GM18520 (cell line): Measurements from ENCODE around the gene DOCK2.
"Not testable (repeated sequence)": the region's sequence is repeated elsewhere in the genome, so short reads cannot be mapped to it uniquely, and the experiment has no call there.

Experiments
- ATAC-seq: cut with Tn5 transposase; IDR thresholded peaks from one replicate; pipeline ENCODE4 v1.9.1; 2021; ENCODE audit not compliant: unreplicated experiment

The DOCK2 gene

DNA sequence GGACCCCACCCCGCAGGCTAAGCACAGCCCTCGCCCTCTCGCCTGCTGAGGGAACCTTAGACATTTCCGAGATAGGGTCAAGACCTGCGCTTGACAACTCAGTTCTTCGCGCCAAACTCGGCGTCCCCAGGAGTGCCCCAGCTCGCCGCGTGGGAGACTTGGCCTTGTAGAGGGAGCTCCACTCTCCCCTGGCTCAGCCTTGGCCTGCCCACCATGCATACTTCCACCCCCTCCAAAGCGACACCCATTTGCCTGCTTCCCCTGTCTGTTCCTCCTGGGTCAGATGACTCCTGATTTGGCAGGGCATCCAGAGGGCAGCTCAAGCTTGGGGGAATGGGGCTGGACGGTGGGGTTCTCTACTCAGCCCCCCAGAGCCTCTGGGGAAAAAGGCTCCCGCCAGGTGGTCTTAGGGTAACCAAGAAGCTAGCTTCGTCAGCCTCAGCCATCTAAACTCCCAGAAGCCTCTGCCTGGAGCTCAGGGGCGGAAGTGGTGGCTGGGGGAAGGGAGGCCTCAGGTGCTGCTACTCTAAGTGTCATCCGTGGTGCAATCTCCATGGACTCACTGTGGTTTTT lies 560 bp downstream of the DOCK2 start:
- ATAC-seq: peak; percentile 47

DNA sequence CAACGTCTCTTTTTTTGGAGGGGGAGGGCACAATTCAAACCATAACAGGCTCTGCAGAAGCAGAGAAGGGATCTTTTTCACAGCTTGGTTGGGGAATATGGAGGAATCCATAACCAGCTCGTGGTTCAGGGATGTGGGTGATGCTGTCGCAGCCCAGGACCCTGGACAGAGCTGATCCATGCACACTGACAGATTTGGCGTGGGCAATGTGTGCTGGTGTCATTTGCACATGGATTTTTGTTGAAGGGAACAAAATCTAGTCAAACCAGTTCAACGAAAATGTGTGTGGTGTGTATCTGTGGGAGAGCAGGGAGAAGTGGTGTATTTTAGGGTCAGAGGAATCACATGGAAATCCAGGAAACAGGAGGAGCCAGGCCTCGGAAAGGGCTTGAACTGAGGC lies 4.2 kb downstream of the DOCK2 start:
- no peak for ATAC-seq

DNA sequence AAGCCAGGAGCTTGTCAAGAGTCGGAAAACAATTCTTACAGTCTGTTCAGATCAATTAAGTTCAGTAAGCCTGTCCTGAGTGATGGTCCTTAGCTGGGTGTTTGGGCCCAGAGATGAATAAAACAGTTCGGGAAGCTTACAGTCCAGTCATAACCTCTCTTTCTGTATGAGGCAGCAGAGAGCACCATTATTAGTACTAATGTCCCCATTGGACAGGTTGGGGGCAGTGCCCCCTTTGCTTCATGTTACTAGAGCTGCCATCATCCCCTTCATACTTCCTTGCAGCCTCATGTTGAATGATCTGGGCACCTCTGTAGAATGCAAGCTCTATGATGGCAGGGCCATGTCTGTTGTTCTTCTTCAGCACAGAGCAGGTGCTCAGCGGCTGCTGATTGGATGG lies 9.8 kb downstream of the DOCK2 start:
- peak; percentile 28 for ATAC-seq

DNA sequence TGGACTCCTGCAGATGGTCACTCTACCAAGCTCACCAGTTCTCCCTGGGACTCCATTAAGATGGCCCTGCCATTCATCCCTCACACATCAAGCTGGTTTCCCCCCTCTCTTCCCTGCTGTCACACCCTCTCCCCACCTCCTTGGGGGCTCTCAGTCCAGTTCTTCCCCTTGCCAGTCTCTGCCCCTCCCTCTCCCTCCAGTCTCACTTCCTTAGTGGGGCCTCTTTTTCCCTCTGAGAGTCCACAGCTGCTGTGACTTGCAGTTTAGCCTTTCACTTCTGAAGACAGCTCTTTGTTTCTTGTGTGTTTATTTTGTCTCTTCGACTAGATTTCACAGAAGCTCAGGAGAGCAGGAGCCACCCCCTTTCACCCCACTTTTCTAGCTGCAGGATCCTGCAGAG lies 10.5 kb downstream of the DOCK2 start:
- ATAC-seq: no peak

DNA sequence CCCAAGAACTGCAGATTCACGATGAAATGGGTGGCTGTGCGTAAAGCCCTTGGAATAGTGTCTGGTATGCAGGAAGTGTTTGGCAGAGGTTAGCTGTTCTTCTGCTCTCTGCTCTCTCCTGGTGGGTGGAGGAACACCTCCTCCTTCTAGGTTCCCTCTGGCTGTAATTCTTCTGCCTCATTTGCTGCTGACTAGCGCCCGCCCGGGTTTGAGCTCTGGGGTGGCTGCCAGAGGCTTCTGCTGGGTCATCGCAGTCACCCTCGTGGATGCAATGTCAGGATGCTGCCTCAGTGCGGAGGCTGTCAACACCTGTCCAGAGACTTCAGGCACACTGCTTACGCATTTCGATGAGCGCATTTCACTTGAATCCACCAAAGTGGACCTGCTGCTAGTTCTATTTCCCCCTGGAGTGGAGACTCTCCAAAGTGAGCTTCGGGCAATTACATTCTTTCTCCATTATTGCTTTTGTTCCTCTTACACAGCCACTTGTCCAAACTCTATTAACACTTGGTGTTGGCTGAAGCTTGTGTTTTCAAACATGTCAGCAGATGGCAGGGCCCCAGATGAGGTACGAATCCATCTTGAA lies 11.7 kb downstream of the DOCK2 start:
- ATAC-seq: no peak

DNA sequence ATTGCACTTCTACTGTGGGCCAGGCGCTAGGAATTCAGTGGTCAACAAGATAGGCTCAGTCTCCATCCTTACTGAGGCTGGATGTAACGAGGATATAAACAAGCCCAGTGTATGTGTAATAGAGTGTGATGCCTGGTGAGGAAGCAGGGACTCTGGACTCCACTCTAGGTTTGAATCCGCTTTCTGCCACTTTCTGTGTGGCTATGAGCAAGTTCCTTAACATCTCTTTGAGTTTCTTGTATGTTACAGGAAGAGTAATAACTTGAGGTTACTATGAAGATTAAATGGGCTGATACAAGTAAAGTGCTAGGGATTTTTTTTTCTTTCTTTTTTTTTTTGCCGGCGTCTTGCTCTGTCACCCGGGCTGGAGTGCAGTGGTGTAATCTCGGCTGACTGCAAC lies 12.4 kb downstream of the DOCK2 start:
- ATAC-seq: no peak

DNA sequence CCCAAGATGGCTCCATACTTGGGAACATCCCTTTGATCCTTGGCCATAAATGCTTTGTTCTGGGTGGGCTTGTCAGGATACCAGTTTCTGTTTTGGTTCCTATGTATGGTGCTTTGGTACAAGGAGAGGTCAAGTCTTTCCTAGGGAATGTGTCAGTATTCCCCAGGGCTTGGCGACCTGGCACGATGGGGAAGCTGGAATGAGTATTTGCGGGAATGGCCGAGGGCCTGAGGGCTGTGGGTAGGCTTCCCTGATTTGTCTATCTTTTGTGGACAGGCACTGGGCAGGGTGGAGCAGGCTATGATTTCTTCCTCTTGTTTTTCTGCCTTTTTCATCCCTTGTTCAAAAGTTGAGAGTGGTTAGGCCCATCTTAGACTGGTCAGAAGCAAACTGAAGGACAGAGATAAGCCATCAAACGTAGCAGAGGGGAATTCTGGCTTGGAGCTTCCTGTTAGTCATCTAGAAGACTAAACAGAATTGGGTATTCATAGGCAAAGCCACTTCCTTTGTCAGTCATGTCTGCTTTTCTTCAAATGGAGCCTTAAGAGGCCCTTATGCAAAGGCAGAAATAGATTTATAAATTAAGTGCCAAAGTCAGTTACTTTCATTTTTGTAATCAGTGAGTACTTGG lies 13.7 kb downstream of the DOCK2 start:
- peak; percentile 62 for ATAC-seq

DNA sequence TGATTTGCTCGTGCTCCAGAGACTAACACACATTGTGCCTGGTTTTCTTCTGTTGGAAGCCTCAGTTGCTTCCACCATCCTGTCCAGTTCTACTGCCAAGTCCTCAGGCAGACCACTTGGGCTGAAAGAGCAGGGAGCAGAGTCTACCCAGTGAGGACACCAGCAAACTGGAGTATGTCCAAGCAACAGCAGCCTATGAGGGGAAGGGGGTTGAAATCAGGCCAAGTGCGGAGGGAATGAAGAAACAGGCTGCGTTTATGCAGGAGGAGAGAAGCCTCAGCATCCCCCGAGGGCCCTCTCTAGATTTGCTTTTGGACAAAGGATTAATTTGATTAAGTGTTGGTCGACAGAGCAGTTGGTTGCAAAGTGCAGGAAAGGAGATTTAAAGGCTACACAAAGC lies 14.5 kb downstream of the DOCK2 start:
- no peak for ATAC-seq

DNA sequence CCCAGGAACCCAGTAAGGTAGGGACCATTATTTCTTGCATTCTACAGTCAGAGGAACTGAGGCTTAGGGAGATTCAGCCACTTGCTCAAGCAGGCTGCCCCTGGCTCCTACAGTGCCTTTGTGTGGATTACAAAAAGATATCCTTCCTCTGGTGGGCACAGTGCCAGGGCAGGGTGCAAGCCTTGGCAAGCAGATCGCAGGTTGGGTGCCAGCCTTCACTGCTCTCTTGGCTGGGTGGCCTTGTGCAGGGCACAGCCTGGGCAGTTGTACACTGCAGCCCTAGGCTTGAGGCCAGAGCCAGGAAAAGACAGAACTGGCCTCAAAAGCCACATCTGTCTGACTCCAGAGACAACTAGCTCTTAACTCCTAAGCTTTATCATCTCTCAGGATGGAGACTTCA lies 15.0 kb downstream of the DOCK2 start:
- no peak for ATAC-seq

DNA sequence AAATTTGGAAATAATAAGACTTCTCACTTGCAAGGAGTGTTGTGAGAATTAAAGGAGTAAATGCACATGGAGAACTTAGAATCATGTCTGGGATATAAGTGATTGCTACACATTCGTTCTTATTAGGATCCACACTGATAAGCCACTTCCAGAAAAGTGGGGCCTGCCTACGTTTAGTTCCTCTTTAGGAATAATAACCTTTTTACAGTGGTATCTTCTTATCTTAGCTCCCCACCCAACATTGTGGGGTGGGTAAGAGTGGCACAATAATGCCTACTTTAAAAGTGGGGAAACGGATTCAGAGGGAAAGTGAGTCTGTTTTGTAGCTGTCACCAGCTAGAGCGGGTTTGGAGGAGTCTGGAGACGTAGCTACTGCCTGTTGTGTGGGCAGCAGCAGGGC lies 16.0 kb downstream of the DOCK2 start:
- ATAC-seq: no peak

DNA sequence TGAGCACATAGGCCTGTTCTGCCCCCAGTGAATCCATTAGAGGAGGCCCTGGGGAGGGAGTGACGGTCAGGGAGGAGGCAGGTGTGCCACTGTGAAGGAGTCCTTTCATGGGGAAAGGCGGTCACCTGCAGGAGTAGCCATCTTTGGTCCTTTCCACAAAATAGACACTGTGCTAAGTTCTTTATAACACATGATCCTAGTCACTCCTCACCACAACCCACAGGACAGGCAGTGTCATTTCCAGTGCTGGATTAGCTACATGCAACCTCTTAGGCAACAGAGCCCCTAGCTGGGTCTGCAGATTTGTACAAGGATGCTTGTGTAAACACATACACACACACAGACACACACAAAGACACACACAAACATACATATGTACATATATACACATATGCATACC lies 18.3 kb downstream of the DOCK2 start:
- ATAC-seq: no peak

DNA sequence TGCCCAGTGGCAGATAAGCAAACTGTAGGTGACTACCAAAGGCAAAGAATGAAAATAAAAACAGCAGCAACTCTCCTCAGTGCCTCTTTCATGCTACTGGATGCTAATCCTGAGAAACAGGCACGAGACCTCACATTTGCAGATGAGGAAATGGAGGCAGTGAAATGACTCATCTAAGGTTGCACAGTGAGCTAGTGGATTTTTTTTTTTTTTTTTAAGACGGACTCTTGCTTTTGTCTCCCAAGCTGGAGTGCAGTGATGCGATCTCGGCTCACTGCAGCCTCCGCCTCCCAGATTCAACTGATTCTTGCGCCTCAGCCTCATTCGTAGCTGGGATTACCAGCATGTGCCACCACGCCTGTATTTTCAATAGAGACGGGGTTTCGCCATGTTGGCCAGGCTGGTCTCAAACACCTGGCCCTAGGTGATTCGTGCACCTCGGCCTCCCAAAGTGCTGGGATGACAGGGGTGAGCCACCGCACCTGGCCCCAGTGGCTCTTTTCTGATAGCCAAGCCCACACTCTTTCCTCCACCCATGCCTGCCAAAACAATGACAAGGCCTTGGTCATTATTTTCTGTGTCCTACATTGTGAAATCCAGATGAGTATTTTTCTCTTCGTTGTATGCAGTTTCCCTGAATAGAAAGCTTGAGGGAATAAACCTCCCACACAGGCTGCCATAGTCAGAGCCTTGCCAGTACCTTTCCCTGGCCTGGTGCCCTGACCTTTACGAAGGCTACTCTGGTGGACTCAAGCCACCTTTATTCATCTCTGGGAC lies 19.2 kb downstream of the DOCK2 start:
- peak; percentile 56 for ATAC-seq

DNA sequence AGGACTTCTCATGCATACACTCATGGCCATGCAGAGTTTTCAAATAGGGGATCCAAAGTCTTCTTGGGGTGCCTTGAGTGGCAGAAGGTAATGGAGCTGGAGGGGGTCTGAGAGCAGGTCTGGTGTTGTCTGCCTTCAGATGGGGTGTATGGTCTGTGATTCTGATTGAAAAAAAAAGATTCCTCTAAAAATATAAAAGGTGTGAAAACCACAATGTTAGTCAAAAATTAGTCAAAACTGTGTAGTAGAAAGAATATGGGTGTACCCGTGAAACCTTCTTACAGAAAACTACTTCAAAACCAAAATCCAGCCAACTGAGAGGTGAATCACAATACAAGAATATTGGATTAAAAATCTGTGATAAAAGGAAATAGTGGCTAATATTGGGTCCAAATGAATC lies 20.1 kb downstream of the DOCK2 start:
- ATAC-seq: peak; percentile 59

DNA sequence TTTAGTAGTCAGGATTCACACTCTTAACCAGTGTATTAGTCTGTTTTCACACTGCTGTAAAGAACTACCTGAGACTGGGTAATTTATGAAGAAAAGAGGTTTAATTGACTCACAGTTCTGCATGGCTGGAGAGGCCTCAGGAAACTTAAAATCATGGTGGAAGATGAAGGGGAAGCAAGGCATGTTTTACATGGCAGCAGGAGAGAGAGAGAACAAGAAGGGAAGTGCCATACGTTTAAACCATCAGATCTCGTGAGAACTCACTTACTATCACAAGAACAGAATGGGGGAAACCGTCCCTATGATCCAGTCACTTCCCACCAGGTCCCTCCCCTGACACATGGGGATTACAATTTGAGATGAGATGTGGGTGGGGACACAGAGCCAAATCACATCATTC lies 25.4 kb downstream of the DOCK2 start:
- ATAC-seq: not testable (repeated sequence)

DNA sequence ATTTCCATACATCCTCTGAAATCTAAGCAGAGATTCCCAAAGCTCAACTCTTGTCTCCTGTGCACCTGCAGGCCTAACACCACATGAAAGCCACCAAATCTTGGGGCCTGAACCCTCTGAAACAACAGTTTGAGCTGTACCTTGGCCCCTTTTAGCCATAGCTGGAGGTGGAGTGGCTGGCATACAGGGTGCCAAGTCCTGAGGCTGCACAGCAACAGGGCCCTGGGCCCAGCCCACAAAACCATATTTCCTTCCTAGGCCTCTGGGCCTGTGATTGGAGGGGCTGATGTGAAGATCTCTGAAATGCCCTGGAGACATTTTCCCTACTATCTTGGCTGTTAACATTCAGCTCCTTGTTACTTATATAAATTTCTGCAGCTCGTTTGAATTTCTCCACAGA lies 26.5 kb downstream of the DOCK2 start:
- no peak for ATAC-seq

DNA sequence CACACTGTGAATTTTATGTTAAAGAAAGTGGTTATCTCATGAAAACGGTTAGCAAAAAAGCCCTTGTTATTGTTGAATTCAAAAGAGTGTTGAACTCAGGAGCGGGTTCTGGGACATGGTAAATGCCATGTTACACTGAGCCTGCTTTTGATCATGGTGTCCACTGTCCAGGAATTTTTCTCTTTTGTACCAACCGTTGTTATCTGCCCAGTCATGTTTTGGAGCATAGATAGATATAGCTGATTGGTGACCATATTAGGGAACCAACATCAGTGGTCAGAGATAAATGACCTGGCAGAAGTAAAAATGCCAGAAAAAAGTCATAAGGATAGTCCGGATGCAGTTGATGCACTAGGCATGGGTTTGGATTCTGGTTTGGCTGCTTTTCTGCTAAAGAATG lies 29.3 kb downstream of the DOCK2 start:
- no peak for ATAC-seq

DNA sequence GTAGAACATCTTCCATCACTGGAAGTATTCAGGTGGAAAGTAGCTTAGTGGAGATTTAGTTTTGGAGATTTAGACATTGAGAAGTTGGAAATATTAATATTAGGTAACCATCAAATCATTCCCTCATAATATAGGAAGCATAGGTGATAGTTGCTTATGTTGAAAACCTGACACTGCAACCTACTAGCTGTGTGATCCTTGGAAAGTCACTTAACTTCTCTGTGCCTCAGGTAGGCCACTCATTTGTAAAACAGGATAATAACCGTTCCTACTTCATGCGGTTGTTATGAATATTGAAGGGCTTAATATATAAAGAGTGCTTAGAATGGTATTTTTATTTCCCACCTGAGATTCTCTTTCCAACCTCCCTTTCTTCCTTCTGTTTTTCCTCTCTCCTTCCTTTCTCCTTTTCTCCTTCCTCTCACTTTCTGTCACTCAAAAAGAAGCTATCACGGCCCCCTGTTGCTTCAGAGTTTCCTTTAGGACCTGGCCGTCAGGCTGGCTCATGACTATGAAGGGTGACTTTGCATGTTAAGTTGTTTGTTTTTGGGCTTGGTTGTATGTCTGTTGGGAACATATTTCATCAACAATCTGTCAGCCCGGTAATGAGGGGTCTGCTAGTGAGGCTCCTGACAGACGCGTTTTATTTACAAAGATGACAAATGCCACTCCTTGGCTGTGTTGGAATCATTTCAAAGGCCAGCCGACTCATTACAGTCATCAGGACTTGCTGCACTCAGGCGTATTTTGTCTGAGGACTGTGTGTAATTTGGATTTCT lies 31.0 kb downstream of the DOCK2 start:
- ATAC-seq: no peak

DNA sequence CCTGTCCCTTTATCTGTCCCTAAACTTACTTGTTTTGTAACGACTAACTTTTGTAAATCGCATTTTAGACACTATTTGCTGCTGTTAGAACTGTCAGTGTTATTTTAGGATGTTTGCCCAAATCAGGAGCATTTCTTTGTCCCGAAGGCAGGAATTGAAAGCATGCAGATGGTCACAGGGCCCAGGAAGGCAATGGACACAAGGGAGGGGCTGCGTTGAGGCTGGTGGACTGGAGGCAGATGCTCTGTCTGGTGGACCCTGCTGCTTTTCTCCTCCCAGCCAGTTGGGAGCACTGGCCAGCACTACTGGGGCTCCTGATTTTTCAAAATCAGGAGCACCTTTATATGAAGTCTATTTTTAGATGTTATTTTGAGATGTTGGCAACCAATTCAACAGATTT lies 31.7 kb downstream of the DOCK2 start:
- ATAC-seq: no peak

DNA sequence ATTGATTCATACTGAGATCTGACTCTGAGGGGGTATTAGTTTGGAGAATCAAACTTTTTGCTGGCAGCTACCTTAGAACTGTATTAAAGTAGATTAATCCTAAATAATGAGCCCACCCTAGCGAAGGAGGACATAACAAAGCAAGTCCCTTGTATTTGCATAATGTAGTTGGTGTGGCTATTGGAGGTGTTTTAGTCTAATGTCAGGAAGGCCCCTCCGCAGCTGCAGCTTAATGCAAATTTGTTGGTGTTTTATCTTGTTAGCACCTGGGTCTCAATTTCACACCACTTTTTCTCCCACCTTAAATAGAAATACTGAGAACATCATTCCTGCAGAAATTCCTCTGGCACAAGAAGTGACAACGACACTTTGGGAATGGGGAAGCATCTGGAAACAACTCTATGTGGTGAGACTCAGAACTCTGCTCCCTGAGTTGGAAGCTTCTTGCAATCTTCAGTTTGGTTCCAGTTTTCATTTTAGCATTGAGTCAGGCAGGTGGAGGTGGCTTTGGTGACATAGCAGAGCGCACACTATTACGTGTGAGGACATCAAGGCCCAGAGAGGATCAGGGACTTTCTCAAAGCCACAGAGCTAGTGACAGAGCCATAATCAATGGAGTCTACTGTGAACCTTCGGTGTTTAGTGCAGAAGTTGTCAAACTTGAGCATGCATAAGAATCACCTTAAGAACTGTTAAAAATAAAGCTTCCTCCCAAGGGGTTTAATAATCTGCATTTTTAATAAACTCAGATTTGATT lies 33.9 kb downstream of the DOCK2 start:
- peak; percentile 95 for ATAC-seq

DNA sequence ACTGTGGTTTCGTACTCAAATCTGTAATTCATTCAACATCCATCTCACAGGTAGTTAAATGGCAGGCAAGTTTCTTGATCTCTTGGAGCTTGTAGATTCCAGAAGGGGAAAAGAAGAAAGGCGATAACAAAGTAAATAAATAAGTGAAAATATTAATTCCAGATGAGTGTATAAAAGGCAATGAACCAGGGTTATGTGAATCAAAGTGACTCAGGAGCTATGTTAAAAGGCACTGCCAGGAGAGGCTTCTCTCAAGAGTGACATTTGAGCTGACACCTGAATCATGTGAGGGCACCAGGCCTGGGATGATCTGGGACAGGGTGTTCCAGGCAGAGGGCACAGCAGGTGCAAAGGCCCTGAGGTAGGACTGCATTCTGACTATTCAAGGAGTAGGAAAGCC lies 45.0 kb downstream of the DOCK2 start:
- ATAC-seq: no peak

DNA sequence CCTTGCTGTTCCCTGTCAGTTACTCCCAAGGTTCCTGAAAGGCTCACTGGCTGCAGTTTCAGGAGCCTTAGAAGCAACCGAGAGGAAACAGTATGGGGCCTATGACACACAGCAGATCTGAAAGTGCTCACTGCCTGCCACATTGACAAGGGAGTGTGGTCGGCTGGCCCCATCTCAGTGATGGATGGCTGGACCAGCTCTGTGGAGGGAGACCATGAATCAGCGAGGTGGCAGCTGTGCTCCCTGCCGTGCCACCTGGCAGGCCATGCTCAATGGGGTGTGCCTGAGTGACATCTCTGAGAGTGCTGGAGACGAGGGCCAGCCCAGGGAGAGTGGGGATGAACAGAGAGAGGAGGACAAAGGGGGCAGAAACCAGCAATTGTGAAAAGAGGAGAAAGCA lies 49.1 kb downstream of the DOCK2 start:
- ATAC-seq: peak; percentile 47
